GM18508 (cell line): ENCODE results near the gene ZNF584.
A peak's percentile ranks its signal among the peaks of the same experiment; 100 is the strongest.

ENCODE experiments used
- ATAC-seq: cut with Tn5 transposase; IDR thresholded peaks from one replicate; pipeline ENCODE4 v1.9.1; 2021; ENCODE audit warnings: moderate number of reproducible peaks; ENCODE audit not compliant: insufficient read depth, unreplicated experiment

ZNF584 gene

GRCh38 chr19:58451358-58452101 is 43.1 kb downstream of the ZNF584 start, which contains the start of gene ZNF324B:
TSS of gene ZNF324B (plus strand) at chr19:58451622. CDS start at chr19:58453702, 2,080 bp downstream.
- ATAC-seq = peak; percentile 77

GRCh38 chr19:58453743-58454142 is 45.3 kb downstream of the ZNF584 start:
- no peak for ATAC-seq

GRCh38 chr19:58455306-58455705 is 46.9 kb downstream of the ZNF584 start:
- ATAC-seq = no peak

GRCh38 chr19:58456111-58456510 is 47.7 kb downstream of the ZNF584 start:
- no peak for ATAC-seq

- ATAC-seq = no peak
Measured at GRCh38 chr19:58460039-58460438, 51.6 kb downstream of the ZNF584 start.

GRCh38 chr19:58466089-58466759 is 57.8 kb downstream of the ZNF584 start:
- no peak for ATAC-seq

GRCh38 chr19:58466760-58467589 is 58.5 kb downstream of the ZNF584 start, which contains the start of gene ZNF324:
TSS of gene ZNF324 (plus strand) at chr19:58467080. CDS start at chr19:58469186, 2,106 bp downstream.
- peak; percentile 78 for ATAC-seq
